Non-pigmented ciliary epithelial cell (primary cell): ENCODE measurements around the gene FITM1.

Experiments used
- DNase-seq: peaks from one replicate; pipeline ENCODE4 v3.0.0-alpha.2; 2010; ENCODE audit warnings: low read depth

The FITM1 gene

DNA sequence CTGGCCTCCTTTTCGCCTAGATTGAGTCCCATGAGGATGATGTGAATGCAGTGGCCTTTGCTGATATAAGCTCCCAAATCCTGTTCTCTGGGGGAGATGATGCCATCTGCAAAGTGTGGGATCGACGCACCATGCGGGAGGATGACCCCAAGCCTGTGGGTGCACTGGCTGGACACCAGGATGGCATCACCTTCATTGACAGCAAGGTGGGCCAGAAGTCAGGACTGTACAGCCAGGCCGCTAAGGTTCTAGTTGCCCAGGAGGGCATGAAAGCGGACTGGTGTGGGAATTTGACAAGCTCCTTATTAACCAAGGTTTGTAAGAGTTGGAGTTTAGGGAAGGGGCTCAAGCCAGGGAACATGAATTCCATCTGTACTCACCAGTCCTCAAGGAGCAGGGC, 10.8 kb upstream of the FITM1 start:
- no peak for DNase-seq

DNA sequence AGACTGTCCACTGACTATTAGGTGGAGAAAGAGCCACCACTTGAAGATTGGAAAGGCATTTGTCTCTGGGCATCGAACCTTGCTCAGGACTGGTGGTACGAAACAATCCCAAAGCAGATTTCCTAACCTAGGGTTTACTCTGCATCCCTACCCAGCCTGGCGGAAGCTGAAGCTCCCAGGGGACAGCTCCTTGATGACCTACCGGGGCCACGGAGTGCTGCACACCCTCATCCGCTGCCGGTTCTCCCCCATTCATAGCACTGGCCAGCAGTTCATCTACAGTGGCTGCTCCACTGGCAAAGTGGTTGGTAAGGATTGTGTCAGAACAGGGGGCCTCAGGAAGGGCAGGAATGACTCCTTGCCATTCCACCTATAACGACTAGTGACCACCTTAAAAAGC, 9.2 kb upstream of the FITM1 start:
- no peak for DNase-seq

DNA sequence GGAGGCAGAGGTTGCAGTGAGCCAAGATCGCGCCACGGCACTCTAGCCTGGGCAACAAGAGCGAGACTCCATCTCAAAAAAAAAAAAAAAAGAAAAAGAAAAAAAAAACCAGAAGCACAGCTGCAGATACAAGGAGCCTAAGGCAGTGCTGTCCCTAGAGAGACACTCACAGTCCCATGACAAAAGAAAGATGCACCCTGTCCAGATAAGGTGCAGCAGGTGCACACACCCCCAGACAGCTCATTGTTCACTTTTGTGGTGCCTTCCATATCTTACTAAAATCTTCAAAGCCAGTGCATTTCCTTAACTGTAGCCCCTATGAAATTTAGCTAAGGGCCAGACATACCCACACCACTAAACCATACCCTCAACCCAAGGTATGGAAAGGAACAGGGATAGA, 8.0 kb upstream of the FITM1 start:
- no peak for DNase-seq

DNA sequence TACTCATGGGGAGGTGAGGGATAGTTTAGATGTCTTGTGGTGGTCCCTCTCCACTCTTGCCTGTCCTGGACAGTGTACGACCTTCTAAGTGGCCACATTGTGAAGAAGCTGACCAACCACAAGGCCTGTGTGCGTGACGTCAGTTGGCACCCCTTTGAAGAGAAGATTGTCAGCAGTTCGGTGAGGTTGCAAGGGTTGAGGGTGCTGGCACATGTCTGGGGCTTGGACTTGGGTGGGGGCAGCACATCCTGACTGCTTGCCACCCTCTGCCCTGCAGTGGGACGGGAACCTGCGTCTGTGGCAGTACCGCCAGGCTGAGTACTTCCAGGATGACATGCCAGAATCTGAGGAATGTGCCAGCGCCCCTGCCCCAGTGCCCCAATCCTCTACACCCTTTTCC, 7.6 kb upstream of the FITM1 start:
- no peak for DNase-seq

DNA sequence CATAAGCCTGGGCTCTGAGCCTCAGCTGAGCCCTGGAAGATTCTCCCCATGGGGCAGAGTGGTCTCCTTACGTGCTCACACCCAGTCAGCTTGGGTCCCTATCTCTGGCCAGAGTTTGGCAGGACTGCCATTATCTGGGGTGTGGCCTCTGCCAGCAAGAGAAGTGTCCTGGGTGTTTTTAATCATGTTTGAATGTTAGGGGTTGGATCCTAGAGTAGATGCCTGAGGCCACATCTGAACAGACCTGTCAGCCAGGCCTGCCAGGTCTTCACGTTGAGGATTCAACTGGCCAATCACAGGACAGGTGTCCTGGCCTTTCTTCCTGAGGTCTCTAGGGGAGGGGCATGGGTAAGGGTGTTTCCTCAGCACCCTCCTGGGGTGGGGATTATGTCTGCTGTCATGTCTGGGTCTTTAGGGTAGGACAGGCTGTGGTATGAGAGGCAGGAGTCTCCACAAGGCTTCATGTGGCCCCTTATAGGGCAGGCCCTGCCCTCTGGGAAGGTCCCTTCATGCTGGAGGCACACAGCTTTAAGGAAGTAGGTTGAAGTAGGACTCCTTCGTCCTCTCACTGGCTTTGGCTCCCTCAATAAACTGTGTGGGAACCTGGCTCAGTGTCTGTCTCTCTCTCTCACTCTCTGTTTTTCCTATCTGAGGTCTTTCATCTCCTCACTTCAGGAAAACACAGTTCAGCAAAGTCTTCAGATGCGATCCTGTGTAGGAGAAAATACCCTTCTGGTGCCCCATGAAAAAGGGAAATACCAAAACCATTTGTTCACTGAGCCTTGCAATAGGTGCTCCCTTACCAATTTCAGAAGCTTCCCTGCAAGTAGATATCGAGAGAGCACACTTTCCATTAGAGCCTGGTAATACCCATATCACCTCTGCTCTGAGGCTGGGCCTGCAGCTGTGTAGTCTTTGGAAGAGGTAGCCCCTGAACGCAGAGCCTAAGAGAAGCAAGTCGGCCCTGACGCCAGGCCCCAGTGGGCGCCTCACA, 6.7 kb upstream of the FITM1 start:
- DNase-seq: no peak

DNA sequence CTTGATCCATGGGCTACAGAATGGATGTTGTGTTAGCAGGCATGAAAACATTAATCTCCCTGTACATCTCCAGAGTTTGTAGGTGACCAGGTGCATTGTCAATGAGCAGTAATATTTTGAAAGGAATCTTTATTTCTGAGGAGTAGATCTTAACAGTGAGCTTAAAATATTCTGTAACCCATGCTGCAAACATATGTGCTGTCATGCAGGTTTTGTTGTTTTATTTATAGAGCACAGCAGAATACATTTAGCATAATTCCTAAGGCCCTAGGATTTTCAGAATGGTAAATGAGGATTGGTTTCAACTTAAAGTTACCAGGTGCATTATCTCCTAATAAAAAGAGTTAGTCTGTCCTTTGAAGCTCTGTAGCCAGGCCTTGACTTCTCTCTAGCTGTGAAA, 3.5 kb upstream of the FITM1 start:
- no peak for DNase-seq

DNA sequence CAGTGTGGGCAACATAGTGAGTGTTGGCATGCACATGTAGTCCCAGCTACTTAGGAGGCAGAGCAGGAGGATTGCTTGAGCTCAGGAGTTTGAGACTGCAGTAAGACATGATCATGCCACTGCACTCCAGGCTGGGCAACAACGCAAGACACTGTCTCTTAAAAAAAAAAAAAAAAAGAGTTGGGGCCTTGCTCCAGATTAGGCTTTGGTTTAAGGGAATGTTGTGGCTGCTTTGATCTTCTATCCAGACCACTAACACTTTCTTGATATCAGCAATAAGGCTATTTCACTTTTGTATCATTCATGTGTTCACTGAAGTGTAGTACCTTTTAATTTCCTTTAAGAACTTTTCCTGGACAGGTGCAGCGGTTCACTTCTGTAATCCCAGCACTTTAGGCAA, 2.8 kb upstream of the FITM1 start:
- DNase-seq: no peak

DNA sequence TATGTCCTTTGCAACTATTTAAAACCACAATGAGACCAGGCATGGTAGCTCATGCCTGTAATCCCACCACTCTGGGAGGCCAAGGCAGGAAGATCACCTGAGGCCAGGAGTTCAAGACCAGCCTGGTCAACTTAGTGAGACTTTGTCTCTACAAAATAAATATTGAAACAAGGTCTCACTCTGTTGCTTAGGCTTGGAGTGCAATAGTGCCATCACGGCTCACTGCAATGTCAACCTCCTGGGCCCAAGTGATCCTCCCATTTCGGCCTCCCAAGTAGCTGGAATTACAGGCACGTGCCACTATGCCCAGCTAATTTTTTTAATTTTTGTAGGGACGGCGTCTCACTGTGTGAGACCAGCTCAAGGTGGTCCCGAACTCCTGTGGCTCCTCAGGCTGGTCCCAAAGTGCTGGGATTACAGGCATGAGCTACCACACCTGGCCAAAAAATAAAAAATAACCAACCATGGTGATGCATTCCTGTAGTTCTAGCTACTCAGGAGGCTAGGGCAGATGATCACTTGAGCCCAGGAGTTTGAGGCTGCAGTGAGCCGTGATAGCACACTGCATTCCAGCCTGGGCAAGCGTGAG, 955 bp upstream of the FITM1 start:
- no peak for DNase-seq

DNA sequence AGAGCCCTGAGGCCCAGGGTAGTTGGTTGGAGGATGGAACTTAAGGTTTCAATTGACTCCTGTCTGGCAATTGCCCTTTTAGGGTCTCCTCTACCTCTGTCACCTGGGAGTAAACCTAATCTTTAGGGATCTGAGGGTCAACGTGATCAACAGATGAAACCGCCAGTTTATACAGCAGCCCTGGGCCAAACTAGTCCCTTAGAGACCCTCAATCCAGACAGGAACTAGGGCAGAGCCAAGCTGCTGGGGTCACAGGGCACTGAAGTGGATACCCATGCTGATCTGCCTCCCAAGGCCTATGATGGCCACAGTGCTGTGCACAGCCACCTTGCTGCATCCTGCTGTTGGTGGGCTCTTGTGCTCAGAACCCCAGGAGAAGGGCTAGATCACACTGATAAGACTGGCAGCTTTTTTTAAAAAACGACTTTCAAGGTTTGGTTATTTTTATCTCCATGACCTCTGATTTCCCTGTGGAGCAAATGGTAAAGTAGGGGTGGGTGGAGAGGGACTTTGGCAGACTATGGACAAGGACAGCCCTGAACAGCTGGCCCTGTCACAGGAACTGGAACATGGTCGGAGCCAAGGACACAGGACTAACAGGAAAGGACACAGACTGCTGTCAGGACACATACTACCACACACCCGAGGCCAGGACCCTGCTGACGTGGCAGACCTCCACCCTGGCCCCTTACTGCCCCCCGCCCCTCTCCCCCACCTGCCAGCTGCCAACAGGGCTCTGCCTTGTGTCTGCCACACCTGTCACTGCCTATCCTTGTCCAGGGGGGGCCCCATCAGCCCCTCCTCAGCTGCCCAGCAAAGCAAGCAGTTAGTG, 474 bp downstream of the FITM1 start:
- no peak for DNase-seq

DNA sequence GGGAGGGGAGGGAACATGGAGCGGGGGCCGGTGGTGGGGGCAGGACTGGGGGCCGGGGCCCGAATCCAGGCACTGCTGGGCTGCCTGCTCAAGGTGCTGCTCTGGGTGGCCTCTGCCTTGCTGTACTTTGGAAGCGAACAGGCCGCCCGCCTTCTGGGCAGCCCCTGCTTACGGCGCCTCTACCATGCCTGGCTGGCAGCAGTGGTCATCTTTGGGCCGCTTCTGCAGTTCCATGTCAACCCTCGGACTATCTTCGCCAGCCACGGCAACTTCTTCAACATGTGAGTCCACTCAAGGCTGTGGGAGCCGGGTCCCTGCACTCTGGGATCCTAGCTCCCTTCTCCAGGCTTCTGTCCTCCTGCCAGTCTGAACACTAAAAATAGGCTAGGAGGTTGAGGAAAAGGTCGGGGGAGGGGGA, 1.1 kb downstream of the FITM1 start:
- no peak for DNase-seq

DNA sequence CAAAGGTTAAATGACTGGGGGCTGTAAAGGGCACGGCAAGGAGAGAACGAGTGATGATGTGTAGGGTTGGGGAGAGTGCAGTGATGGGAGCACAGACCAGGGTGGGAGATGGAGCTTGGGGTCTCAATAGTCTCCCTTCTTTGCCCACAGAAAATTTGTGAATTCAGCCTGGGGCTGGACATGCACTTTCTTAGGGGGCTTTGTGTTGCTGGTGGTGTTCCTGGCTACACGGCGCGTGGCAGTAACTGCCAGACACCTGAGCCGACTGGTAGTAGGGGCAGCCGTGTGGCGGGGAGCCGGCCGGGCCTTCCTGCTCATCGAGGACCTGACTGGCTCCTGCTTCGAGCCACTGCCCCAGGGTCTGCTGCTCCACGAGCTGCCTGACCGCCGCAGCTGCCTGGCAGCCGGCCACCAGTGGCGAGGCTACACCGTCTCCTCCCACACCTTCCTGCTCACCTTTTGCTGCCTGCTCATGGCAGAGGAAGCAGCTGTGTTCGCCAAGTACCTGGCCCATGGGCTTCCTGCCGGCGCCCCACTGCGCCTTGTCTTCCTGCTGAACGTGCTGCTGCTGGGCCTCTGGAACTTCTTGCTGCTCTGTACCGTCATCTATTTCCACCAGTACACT, 1.7 kb downstream of the FITM1 start:
- no peak for DNase-seq

DNA sequence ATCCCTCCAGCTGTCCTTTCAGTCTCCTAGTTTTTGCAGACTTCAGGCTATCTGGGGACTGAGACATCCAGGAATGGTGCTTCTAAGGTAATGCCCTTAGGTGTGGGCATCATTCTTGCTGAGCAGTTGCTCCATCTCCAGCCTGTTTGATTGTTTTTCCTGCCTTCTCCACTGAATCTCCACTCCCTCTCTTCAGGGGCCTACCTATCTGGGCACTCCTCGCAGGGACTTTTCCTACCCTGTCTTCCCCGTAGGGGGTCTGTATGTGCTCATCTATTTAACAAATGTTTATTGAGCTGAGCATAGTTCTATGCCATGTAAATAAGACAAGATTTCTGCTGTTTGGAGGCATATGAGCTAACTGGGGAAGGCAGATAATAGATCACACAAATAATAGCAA, 2.5 kb downstream of the FITM1 start:
- DNase-seq: no peak

DNA sequence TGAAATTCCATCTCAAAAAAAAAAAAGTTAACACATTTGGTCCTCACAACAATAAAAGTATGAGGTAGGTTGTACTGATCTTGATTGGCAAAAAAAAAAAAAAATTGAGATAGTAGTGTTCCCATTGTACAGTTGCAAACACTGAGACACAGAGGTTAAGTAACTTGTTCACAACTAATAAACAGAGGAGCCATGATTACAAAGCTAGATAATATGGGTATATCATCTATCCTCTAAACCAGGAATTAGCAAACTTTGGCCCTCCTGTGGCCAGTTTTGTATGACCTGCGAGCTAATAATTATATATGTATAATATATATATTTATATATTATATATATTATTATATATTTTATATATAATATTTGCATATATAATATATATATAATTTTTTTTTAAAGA, 3.3 kb downstream of the FITM1 start:
- DNase-seq: no peak

DNA sequence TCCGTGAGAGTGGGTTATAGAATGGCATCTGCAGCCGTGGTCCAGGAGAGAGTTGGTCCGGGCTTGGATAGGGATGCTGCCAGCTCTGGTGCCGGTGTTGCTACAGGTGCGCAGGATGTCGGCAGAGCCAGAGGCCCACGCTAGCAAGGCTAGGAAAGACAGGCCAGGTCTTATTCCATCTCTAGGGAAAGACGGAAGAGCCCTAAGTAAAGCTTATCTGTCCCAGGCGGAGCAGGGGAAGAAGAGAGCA, 5.0 kb downstream of the FITM1 start:
- DNase-seq: no peak

DNA sequence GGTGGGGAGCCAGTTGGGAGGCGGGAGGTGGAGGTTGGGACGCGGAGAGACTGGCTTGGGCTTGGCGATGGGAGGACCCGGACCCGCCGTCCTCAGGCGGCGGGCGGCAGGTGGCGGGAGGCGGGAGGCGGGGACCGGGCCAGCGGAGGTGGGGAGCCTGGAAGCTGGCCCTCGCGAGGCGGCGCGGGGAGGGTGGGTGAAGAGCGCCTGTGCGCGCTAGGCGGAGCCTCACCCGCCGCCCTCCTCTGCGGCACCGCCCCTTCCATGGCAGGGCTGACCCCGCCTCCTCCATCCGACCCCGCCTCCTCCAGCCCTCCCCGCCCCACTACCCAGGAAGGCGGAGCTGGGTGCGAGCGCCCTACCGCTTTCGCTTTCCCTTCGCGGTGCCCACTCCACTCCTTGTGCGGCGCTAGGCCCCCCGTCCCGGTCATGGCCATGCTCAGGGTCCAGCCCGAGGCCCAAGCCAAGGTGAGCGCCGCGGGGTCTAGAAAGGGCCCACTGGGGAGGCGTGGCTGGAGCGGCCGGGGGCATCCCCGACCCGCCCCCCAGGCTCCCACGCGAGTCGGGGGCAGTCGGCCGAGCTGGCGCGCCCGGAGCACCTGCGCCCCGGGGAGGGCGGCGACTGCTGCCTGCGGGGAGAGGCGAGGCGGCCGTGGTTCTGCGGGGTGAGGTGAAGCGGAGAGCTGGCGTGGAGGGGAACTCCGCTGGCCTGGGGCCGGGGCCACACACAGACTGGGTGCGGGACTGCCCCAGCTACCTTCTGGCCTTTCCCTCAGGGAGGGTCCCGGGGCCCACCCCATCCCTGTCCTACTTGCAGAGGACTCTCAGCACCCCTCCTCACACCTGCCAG, 5.6 kb downstream of the FITM1 start, which contains the start of gene PSME1:
Gene PSME1, plus strand, starts transcription at position 361 of the 850 bp plus-strand sequence. Its CDS starts 69 bp downstream, at position 430.
- DNase-seq: no peak

DNA sequence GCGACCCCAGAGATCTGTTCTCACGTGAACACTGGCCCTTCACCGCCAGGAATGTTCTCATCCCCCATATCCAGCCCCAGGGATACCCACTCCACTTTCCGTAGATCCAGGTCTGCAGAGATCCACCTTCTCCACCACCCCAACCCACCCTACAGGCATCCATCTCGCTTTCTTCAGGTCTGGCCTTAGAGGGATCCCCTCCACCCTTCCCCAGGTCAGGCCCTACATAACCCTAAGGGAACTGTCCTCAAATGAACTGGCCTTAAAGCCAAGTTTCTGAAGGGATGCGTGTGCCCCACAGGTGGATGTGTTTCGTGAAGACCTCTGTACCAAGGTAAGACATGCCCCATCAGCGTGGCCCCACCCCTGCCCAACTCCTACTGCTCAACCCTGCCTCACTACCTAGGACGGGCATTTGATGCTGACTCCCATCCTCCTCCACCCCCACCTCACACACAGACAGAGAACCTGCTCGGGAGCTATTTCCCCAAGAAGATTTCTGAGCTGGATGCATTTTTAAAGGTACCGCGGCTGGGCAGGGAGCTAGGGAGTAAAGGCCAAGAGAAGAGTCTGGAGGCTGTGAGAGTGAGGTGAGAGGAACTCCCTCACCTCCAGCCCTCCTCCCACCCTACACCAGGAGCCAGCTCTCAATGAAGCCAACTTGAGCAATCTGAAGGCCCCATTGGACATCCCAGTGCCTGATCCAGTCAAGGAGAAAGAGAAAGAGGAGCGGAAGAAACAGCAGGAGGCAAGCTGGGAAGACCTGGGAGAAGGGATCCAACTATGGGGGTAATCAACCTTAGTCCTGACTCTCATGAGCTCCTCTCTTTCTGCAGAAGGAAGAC, 6.4 kb downstream of the FITM1 start:
- DNase-seq: no peak

DNA sequence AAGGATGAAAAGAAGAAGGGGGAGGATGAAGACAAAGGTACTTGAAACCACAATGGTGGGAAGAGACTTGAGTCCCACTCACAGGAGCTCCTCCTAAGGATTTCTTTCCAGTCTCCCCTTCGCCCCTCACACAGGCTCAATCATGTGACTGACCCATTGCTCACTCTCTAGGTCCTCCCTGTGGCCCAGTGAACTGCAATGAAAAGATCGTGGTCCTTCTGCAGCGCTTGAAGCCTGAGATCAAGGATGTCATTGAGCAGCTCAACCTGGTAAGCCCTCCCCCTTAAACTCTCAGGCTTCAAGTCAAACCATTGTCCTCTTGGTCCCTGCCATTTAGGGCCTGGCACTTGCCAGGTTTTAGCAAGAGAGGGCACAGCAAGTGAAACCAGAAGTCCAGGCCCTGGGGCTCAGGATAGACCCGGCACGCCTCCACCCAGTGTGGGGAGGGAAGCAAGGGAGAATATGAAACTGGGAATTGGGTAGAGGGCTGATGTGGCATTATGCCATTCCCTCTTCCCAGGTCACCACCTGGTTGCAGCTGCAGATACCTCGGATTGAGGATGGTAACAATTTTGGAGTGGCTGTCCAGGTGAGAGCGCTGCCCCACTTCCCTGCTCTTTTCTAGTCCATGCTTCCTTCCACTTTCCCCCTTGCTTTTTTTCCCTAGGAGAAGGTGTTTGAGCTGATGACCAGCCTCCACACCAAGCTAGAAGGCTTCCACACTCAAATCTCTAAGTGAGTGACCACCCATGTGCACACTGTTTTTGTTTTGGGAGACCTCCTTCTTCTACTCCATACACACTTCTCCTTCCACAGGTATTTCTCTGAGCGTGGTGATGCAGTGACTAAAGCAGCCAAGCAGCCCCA, 7.3 kb downstream of the FITM1 start:
- no peak for DNase-seq

DNA sequence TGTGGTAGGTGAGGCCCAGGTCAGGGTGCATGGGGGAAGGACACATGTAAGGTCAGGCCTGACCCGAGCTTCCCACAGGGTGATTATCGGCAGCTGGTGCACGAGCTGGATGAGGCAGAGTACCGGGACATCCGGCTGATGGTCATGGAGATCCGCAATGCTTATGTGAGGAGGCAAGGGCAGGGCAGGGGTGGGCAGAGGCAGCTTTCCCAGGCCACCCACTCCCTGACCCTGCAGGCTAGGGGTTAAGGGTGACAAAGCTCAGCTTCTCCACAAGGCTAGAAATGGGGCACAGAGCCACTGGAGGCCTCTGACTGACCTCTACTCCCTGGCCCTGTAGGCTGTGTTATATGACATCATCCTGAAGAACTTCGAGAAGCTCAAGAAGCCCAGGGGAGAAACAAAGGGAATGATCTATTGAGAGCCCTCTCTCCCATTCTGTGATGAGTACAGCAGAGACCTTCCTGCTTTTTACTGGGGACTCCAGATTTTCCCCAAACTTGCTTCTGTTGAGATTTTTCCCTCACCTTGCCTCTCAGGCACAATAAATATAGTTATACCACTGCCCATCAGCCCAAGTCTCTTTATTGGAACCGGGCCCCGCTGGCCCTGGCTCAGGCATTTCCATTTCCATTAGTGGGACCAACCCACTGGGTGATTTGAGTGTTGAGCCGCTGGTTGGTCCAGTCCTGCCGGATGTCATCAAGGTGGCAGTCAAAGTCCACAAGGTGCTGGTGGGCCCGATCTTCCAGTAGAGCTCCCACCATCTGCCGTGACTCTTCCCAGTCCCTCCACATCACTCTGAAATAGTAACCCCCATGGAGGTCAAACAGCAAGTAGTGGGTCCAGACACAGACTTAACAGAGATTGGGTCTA, 8.2 kb downstream of the FITM1 start:
- no peak for DNase-seq
